Ovary (tissue), 3 donors: ENCODE results near the gene ZNF740.

Experiments used
- CTCF ChIP-seq, 3 donors: fragments of 450-650 bp in 2 of 3; fragments of 200-600 bp in 1 of 3; IDR thresholded peaks; one replicate each; pipeline versions ENCODE4 v1.5.1 to v1.8.0; 2016 to 2022; ENCODE audit warnings: antibody characterized with exemption in 3 of 3, mild to moderate bottlenecking in 1 of 3
- POLR2A ChIP-seq: fragments of 450-650 bp; IDR thresholded peaks from one replicate; pipeline ENCODE4 v1.6.1; 2017; ENCODE audit warnings: antibody characterized with exemption, mild to moderate bottlenecking, moderate library complexity
- donor health status: DM: no; HTN: no; CAD: no.

DNA sequence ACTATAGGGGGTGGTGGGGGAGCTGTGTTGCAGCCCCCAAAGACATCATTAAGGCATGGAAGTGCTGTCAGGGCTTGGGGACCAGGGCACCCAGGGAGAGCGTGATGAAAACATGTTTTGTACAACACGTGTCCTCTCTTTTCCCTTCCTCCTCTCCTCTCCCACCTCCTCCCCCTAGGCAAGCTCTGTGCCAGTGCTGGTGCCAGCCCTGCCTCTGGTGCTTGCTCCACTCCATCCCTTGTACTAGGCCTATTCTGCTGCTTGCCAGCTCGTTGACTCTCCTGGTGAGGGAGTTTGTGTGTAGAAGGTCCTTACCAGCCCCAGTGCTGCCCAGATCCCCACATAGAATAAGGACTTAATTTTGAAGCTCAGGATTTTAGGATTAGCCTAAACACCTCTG, 54.6 kb downstream of the ZNF740 start:
- TF ChIP-seq CTCF (IDR thresholded peaks at IDR 0.05) (no peak), POLR2A (no peak)
